Liver (tissue), 9 donors: ENCODE results near the gene STEAP2. TPM values are rescaled to one million over a fixed set of nuclear protein-coding genes. Genes with fewer than 3 reads are reported as not detected.

Source experiments
- DNase-seq: peaks from one replicate; pipeline ENCODE4 v3.0.0-alpha.2; 2017; ENCODE audit warnings: low spot score
- H3K27ac ChIP-seq, 2 donors: one replicate each; pipeline ENCODE4 v1.7.0; 2013; ENCODE audit warnings: inconsistent platforms in 2 of 2, low read length in 2 of 2, control low read depth in 1 of 2, low read depth in 1 of 2, mild to moderate bottlenecking in 1 of 2
- H3K27me3 ChIP-seq, 4 donors: one replicate each; pipeline versions ENCODE4 v1.6.1 to v1.7.0; 2013; ENCODE audit warnings: low read length in 3 of 4, inconsistent platforms in 1 of 4, mild to moderate bottlenecking in 1 of 4, moderate library complexity in 1 of 4; ENCODE audit not compliant: control insufficient read depth in 4 of 4, insufficient read depth in 4 of 4
- H3K36me3 ChIP-seq, 4 donors: one replicate each; pipeline versions ENCODE4 v1.6.1 to v1.7.0; 2013; ENCODE audit warnings: low read length in 3 of 4, mild to moderate bottlenecking in 3 of 4, low read depth in 1 of 4, moderate library complexity in 1 of 4; ENCODE audit not compliant: control insufficient read depth in 4 of 4, insufficient read depth in 3 of 4
- H3K4me1 ChIP-seq, 4 donors: one replicate each; pipeline versions ENCODE4 v1.6.1 to v1.7.0; 2013; ENCODE audit warnings: low read length in 3 of 4, mild to moderate bottlenecking in 3 of 4, moderate library complexity in 1 of 4; ENCODE audit not compliant: control insufficient read depth in 4 of 4, insufficient read depth in 4 of 4
- H3K4me3 ChIP-seq, 3 donors: one replicate each; pipeline versions ENCODE4 v1.6.1 to v1.7.0; 2013; ENCODE audit warnings: low read length in 3 of 3, control low read depth in 1 of 3, low read depth in 1 of 3, mild to moderate bottlenecking in 1 of 3
- H3K9ac ChIP-seq, 2 donors: one replicate each; pipeline ENCODE4 v1.7.0; 2013; ENCODE audit warnings: low read length in 2 of 2, mild to moderate bottlenecking in 2 of 2, moderate library complexity in 2 of 2, control low read depth in 1 of 2, low read depth in 1 of 2
- H3K9me3 ChIP-seq, 4 donors: one replicate each; pipeline versions ENCODE4 v1.6.1 to v1.7.0; 2013; ENCODE audit warnings: low read length in 3 of 4; ENCODE audit not compliant: control insufficient read depth in 4 of 4
- CTCF ChIP-seq: fragments of 150-350 bp; IDR thresholded peaks from 2 replicates; pipeline ENCODE4 v1.5.1; 2017; ENCODE audit warnings: improper control_type of control experiment, low read depth, low read length; ENCODE audit not compliant: missing input control
- EGR1 ChIP-seq, 2 donors: IDR thresholded peaks; 2 replicates each; pipeline ENCODE4 v1.6.1; 2016 to 2018; ENCODE audit warnings: antibody characterized with exemption in 2 of 2, low read depth in 2 of 2
- FOXA1 ChIP-seq: IDR thresholded peaks from 2 replicates; pipeline ENCODE4 v1.6.1; 2016; ENCODE audit warnings: antibody characterized with exemption
- FOXA2 ChIP-seq: IDR thresholded peaks from 2 replicates; pipeline ENCODE4 v1.6.1; 2016; ENCODE audit warnings: antibody characterized with exemption
- GABPA ChIP-seq, 2 donors: IDR thresholded peaks in 1 of 2; conservative IDR thresholded peaks in 1 of 2; 2 replicates each; pipeline ENCODE4 v1.6.1; 2016; ENCODE audit warnings: antibody characterized with exemption in 2 of 2, mild to moderate bottlenecking in 1 of 2, moderate library complexity in 1 of 2
- HNF4G ChIP-seq: IDR thresholded peaks from 2 replicates; pipeline ENCODE4 v1.6.1; 2016; ENCODE audit warnings: antibody characterized with exemption
- JUND ChIP-seq, 2 donors: IDR thresholded peaks; 2 replicates each; pipeline ENCODE4 v1.6.1; 2016; ENCODE audit warnings: antibody characterized with exemption in 2 of 2
- MAX ChIP-seq: IDR thresholded peaks from 2 replicates; pipeline ENCODE4 v1.6.1; 2016; ENCODE audit warnings: antibody characterized with exemption
- NR2F2 ChIP-seq: IDR thresholded peaks from 2 replicates; pipeline ENCODE4 v1.6.1; 2016; ENCODE audit warnings: antibody characterized with exemption
- RAD21 ChIP-seq, 2 donors: IDR thresholded peaks; 2 replicates each; pipeline ENCODE4 v1.6.1; 2016; ENCODE audit warnings: antibody characterized with exemption in 2 of 2, mild to moderate bottlenecking in 2 of 2
- RXRA ChIP-seq, 2 donors: IDR thresholded peaks; 2 replicates each; pipeline ENCODE4 v1.6.1; 2017 to 2018; ENCODE audit warnings: antibody characterized with exemption in 2 of 2, mild to moderate bottlenecking in 1 of 2
- SP1 ChIP-seq: IDR thresholded peaks from 2 replicates; pipeline ENCODE4 v1.6.1; 2018; ENCODE audit warnings: antibody characterized with exemption, mild to moderate bottlenecking
- TAF1 ChIP-seq: conservative IDR thresholded peaks from 2 replicates; pipeline ENCODE4 v1.6.1; 2016; ENCODE audit warnings: antibody characterized with exemption, mild to moderate bottlenecking
- YY1 ChIP-seq: IDR thresholded peaks from 2 replicates; pipeline ENCODE4 v1.6.1; 2016; ENCODE audit warnings: antibody characterized with exemption, mild to moderate bottlenecking
- WGBS: extraction: QIAGEN DNeasy Blood & Tissue Kit; methylation state at CpG from one replicate; pipeline ENCODE4 v1.1.7; 2013; 5-methylcytosine and 5-hydroxymethylcytosine counted together
- polyA plus RNA-seq, 2 donors: library from polyadenylated mRNA; stranded (reverse) in 1 of 2; unstranded in 1 of 2; fragments of 200-250 nt in 1 of 2; fragments of >200 nt in 1 of 2; fragmentation: Nextera tagmentation in 1 of 2; extraction: Ambion mirVana in 1 of 2; gene quantifications; one replicate each; pipeline versions ENCODE4 v1.2.1 to v1.2.3, GENCODE V29; 2013 to 2015
- total RNA-seq, 2 donors: library from RNA; depleted of rRNA; stranded (reverse); fragments of >200 nt; gene quantifications; one replicate each; pipeline ENCODE4 v1.2.3, GENCODE V29; 2014
- TF ChIP-seq, protein P1 (sequence below): IDR thresholded peaks from 2 replicates; pipeline ENCODE4 v1.6.1; 2016; ENCODE audit warnings: antibody characterized with exemption
- TF ChIP-seq, protein P2 (sequence below): IDR thresholded peaks from 2 replicates; pipeline ENCODE4 v1.6.1; 2016; ENCODE audit warnings: antibody characterized with exemption
- TF ChIP-seq, protein P3 (sequence below): IDR thresholded peaks from 2 replicates; pipeline ENCODE4 v1.6.1; 2016; ENCODE audit warnings: antibody characterized with exemption, mild to moderate bottlenecking
- donor health status: healthy.
- donor health status: healthy.
- donor health status: healthy.
- donor health status: healthy.
- donor health status: healthy.

The STEAP2 gene
- total and polyA plus RNA-seq, 4 donors: 1.2 to 25.9 (median 5.2) TPM

GRCh38 chr7:90269163-90269562, 57.6 kb downstream of the STEAP2 start:
- no peak for DNase-seq
- Histone ChIP-seq H3K9ac (no peak overlapping the region), H3K27ac (peak overlapping the region; percentile 50 to 68), H3K36me3 (no peaks in the 10 kb centered on the region), H3K27me3 (no peaks in the 10 kb centered on the region), H3K4me1 (peaks cover 7 to 75% (median 35%) of the 10 kb centered on the region in 4 donors), H3K9me3 (no peaks in the 10 kb centered on the region), H3K4me3 (no peak overlapping the region)
- WGBS: 27% methylated on average over 1 of the region's 1 CpG
- TF ChIP-seq NR2F2 (no peak), SP1 (no peak), RXRA (IDR thresholded peaks at IDR 0.05) (no peak), JUND (IDR thresholded peaks at IDR 0.05) (no peak), TAF1 (no peak), MAX (no peak), HNF4G (no peak), YY1 (no peak), CTCF (no peak), FOXA1 (no peak), FOXA2 (no peak), EGR1 (IDR thresholded peaks at IDR 0.05; ENCODE audit: low read depth in 2 of 2) (no peak)
- TF ChIP-seq, protein P1, sequence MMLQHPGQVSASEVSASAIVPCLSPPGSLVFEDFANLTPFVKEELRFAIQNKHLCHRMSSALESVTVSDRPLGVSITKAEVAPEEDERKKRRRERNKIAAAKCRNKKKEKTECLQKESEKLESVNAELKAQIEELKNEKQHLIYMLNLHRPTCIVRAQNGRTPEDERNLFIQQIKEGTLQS: no peak
- TF ChIP-seq, protein P2, sequence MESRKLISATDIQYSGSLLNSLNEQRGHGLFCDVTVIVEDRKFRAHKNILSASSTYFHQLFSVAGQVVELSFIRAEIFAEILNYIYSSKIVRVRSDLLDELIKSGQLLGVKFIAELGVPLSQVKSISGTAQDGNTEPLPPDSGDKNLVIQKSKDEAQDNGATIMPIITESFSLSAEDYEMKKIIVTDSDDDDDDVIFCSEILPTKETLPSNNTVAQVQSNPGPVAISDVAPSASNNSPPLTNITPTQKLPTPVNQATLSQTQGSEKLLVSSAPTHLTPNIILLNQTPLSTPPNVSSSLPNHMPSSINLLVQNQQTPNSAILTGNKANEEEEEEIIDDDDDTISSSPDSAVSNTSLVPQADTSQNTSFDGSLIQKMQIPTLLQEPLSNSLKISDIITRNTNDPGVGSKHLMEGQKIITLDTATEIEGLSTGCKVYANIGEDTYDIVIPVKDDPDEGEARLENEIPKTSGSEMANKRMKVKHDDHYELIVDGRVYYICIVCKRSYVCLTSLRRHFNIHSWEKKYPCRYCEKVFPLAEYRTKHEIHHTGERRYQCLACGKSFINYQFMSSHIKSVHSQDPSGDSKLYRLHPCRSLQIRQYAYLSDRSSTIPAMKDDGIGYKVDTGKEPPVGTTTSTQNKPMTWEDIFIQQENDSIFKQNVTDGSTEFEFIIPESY: no peak
- TF ChIP-seq, protein P3, sequence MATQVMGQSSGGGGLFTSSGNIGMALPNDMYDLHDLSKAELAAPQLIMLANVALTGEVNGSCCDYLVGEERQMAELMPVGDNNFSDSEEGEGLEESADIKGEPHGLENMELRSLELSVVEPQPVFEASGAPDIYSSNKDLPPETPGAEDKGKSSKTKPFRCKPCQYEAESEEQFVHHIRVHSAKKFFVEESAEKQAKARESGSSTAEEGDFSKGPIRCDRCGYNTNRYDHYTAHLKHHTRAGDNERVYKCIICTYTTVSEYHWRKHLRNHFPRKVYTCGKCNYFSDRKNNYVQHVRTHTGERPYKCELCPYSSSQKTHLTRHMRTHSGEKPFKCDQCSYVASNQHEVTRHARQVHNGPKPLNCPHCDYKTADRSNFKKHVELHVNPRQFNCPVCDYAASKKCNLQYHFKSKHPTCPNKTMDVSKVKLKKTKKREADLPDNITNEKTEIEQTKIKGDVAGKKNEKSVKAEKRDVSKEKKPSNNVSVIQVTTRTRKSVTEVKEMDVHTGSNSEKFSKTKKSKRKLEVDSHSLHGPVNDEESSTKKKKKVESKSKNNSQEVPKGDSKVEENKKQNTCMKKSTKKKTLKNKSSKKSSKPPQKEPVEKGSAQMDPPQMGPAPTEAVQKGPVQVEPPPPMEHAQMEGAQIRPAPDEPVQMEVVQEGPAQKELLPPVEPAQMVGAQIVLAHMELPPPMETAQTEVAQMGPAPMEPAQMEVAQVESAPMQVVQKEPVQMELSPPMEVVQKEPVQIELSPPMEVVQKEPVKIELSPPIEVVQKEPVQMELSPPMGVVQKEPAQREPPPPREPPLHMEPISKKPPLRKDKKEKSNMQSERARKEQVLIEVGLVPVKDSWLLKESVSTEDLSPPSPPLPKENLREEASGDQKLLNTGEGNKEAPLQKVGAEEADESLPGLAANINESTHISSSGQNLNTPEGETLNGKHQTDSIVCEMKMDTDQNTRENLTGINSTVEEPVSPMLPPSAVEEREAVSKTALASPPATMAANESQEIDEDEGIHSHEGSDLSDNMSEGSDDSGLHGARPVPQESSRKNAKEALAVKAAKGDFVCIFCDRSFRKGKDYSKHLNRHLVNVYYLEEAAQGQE: no peak

DNA sequence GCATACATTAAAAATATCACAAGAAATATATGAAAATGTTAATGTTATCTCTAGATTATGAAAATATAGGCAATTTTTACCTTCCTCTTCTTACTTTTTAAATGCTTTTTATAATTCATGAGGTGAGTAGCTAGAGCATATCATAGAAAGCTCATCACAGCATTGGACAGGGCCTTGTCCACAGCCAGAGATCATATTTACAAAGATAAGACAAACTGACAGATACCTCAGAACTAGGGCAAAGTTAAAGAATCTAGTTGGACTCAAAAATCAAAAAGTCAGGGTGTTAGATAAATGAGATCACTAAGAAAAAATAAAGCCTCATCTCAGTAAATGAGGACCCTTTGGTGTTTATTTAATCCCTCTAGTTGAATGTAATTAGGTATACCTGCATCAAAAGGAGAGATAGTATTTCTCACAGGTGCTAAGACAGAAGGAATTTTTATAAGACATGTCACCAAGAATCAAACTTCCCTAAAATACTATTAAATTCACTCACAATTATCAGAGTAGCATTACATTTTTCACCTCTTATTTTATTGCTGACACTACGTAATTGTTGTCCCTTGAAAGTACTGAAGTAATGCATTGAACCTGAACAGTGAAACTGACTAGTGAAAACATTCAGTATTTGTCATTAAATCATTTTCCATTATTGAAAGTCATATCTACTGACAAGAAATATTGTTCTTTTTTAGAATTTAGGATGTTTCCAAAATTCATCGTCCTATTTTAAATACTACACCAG, 59.1 kb downstream of the STEAP2 start:
- no peak overlapping the region for H3K4me3 ChIP-seq
- 87% methylated on average over 2 of the region's 2 CpGs for WGBS
- TF ChIP-seq RAD21 (IDR thresholded peaks at IDR 0.05): no peak
- no peak for TF ChIP-seq TAF1
- TF ChIP-seq, protein P1: no peak
- peak; percentile 44 for TF ChIP-seq FOXA1
- TF ChIP-seq GABPA (IDR thresholded peaks at IDR 0.05 in 1 of 2, conservative IDR thresholded peaks at IDR 0.05 in 1 of 2): no peak
- peak; percentile 74 for TF ChIP-seq FOXA2
- no peak for TF ChIP-seq CTCF
- peak in 1 of 2 donors; percentile 45 for TF ChIP-seq JUND (IDR thresholded peaks at IDR 0.05)

More for the DNA sequence above, 59.1 kb downstream of the STEAP2 start:
- H3K36me3 ChIP-seq: no peaks in the 10 kb centered on the region
- H3K27ac ChIP-seq: peak overlapping the region; percentile 50 to 66
- H3K9me3 ChIP-seq: no peaks in the 10 kb centered on the region
- H3K9ac ChIP-seq: peak overlapping the region in 1 of 2 donors; percentile 47
- no peaks in the 10 kb centered on the region for H3K27me3 ChIP-seq
- DNase-seq: no peak
- peaks cover 3 to 70% (median 35%) of the 10 kb centered on the region in 4 donors for H3K4me1 ChIP-seq
